ENCODE data around the gene ATG9B.
"Not testable (repeated sequence)": the region's sequence is repeated elsewhere in the genome, so short reads cannot be mapped to it uniquely, and the experiment has no call there.

ATG9B gene

DNA sequence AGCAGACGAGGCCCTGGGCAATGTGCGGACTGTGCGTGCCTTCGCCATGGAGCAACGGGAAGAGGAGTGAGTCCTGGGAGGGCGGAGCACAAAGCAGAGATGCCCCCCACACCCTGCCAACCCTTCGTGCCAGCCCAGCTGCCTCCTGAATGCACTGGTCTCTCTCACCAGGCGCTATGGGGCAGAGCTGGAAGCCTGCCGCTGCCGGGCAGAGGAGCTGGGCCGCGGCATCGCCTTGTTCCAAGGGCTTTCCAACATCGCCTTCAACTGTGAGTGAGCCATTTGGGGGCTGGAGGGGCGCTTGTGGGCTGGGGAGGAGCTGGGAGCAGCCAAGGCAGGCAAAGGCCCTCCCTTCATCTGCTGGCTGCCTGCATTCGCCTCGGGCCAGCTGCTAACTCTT lies 11.6 kb upstream of the ATG9B start:
- DNase-seq, result no peak

GRCh38 chr7:151035026-151035717 lies 10.9 kb upstream of the ATG9B start:
- DNase-seq, result no peak

DNA sequence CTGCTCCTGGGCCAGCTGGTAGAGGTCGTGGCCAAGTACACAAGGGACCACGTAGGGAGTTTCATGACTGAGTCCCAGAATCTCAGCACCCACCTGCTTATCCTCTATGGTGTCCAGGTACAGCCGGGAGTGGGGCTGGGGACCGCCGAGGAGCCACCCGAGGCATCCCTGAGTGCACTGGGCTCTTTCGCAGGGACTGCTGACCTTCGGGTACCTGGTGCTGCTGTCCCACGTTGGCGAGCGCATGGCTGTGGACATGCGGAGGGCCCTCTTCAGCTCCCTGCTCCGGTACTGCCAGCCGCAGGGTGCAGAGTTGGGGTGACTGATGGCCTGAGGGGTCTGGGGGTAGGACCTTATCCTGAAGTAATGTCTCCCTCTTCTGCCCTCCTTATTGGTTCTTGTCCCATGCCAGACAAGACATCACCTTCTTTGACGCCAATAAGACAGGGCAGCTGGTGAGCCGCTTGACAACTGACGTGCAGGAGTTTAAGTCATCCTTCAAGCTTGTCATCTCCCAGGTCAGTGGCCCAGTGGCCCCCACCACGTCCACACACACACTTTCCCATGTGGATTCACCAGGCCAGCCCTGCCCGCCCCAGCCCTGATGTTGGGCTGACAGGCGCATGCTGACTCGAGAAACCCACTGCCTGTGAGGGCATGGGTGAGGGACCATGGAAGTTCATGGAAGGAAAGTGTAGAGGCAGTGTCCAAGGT lies 10.2 kb upstream of the ATG9B start:
- DNase-seq, result no peak

DNA sequence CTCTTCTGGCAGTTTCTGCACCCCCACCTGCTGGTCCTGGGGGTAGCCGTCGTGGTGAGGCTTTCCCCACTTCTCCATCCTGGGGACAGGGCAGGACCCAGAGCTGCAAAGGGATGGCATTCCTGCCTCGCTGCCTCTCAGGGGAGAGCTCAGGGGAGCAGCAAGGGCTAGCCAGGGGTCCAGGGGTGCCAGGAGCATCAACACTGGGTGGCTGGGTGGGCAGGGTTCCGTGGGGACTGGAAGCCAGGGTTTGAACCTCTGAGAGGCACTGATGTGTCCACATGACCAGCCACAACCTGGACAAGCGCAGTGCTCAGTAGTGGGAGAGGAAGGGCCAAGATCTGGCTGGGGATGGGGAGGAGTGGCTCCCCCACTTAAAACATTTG lies 9.6 kb upstream of the ATG9B start:
- DNase-seq, result no peak

GRCh38 chr7:151032936-151033863 lies 8.9 kb upstream of the ATG9B start:
- no peak for DNase-seq

- no peak for DNase-seq
Observed at GRCh38 chr7:151031011-151031410, 6.7 kb upstream of the ATG9B start.

DNA sequence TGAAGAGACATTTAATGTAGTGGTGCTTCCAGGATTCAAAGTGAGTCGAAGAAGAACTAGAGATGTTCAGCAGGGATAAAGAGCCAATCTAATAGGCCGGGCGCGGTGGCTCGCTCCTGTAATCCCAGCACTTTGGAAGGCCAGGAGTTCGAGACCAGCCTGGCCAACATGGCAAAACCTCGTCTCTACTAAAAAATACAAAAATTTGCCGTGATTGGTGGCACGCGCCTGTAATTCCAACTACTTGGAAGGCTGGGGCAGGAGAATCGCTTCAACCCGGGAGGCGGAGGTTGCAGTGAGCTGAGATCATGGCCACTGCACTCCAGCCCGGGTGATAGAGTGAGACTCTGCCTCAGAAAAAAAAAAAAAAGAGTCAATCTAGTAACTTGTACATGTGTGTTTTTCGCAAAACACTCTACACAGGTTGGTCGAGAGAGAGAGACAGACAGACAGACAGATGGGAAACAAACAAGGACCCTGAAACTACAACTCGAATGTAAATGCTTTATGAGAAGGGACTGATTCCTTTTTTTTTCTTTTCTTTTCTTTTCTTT lies 4.7 kb upstream of the ATG9B start:
- no peak for DNase-seq

GRCh38 chr7:151028131-151028947 lies 4.0 kb upstream of the ATG9B start, which contains the start of gene ABCB8:
ABCB8 (plus strand) TSS chr7:151028450; CDS start chr7:151028516, 66 bp downstream.
- DNase-seq, result peak; percentile 99

DNA sequence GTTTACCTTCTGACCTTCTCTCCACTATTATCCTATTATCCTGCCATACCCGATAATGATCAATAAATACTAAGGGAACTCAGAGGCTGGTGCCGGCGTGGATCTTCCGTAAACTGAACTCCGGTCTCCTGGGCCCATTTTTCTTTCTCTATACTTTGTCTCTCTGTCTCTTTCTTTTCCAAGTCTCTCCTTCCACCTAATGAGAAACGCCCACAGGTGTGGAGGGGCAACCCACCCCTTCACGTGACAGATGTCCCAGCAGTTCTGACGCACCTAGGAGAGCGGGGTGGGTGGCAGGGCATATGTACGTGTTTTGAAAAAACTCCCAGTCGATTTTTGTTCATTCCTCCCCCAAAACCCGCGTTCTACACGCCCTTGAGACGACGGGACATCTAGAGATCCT lies 3.4 kb upstream of the ATG9B start:
- not testable (repeated sequence) for DNase-seq

DNA sequence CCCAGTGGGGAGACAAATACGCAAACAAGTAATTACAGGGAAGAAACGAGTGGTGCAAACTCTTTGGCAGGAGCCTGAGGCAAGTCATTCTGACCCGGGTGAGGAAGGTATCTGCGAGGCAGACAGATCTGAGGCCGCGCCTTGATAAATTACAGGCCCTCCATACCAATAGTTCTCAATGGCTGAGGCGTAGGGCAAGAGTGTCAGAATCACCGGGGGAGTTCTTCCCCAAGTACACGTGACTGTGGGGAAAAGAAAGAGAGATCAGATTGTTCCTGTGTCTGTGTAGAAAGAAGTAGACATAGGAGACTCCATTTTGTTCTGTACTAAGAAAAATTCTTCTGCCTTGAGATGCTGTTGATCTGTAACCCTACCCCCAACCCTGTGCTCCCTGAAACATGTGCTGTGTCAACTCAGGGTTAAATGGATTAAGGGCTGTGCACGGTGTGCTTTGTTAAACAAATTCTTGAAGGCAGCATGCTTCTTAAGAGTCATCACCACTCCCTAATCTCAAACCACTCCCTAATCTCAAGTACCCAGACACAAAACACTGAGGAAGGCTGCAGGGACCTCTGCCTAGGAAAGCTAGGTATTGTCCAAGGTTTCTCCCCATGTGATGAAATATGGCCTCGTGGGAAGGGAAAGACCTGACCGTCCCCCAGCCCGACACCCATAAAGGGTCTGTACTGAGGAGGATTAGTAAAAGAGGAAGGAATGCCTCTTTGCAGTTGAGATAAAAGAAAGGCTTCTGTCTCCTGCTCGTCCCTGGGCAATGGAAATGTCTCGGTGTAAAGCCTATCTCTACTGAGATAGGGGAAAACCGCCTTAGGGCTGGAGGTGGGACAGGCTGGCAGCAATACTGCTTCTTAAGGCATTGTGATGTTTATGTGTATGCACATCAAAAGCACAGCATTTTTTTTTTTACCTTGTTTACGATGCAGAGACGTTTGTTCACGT lies 2.8 kb upstream of the ATG9B start:
- not testable (repeated sequence) for DNase-seq

- DNase-seq, result no peak
Observed at GRCh38 chr7:151025924-151026671, 1.8 kb upstream of the ATG9B start.

DNA sequence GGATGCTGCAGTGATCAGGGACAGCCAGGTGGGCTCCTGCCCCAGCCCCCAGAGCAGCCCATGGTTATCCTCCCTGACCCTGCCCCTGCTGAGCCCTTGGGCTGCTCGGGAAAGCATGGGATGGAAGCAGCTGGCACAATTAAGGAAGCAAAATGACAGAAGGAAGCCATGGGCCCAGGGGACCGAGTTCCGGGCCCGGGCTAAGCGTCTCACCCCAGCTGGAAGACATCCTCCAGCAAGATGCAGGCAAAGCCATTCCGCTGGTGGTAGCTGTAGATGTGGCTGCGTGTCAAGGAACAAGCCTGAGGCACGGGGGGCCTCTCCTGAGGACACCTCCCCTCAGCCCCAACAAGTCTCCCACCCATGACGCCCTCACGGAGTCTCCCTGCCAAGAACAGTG lies 1.1 kb downstream of the ATG9B start:
- DNase-seq, result no peak

DNA sequence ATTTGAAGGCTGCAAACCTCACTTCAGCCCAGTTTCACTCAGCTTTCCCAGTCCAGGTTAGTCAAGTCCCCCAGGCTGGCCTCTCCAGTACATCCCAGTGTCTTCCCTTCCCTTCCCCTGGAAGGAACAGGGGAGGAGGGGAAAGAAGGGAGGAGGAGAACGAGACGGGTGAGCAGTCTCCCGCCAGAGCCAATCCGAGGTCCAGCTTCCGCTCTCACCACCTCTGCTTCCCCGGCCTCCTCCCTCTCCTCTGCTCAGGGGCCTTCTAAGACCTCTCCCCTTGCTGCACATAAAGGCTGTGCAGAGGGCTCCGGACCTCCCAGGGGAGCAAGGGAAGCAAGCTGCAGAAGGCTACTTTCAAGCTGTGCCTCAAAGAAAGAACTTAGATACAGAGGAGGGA lies 4.1 kb downstream of the ATG9B start:
- no peak for DNase-seq

- no peak for DNase-seq
Observed at GRCh38 chr7:151019130-151019447, 5.2 kb downstream of the ATG9B start.

DNA sequence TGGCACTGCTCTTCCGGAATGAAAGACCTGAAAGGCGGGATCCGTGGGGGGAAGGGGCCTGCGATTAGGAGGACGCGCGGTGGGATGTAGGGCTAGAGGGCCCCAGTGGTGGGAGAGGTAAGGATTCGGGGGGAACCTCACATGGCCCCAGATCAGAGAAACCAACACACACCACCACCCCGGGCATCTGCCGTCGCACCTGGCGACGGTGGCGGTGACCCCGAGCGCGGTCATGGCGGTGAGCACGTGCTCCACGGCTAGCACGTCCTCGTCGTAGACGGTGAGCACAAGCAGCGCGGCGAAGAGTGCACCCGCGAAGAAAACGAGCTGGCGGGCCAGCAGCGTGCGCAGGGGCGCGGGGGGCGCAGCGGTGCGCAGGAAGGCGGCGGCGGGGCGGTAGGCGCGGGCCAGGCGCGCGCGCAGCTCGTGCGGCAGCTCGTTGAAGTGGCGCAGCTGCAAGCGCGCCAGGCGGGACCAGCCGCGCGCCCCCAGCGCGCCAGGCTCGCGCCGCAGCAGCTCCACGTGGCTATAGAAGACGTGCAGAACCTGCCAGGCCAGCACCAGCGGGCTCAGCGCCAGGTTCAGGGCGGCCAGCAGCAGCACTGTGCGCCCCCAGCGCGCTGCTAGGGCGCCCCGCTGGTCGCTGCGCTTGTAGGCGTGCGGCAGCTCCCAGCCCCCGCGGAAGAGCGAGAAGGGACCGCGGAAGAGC lies 5.7 kb downstream of the ATG9B start:
- peak; percentile 36 for DNase-seq

DNA sequence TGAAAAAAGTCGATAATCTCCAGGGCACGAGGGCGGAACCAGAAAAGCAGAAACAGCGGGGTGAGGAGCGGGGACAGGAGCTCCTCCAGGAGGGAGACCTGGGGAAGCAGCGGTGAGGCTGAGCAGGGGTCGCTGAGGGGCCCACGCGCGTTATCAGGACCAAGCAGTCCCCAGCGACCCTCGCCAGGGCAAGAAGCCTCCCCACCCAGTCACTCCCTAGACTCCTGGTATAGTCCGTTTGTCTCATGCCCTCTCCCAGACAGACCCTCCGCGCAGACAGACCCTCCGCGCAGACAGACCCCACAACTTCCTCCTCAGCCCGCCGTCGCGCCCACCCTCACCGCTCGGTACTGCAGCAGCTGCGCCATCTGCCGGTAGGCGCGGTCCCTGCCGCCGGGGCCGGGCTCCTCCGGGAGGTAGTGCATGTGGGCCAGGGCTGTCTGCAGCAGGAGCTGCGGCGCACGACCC lies 6.3 kb downstream of the ATG9B start:
- peak; percentile 82 for DNase-seq

- DNase-seq, result no peak
Observed at GRCh38 chr7:151017370-151017952, 6.8 kb downstream of the ATG9B start.

GRCh38 chr7:151016942-151017341 lies 7.4 kb downstream of the ATG9B start:
- no peak for DNase-seq

DNA sequence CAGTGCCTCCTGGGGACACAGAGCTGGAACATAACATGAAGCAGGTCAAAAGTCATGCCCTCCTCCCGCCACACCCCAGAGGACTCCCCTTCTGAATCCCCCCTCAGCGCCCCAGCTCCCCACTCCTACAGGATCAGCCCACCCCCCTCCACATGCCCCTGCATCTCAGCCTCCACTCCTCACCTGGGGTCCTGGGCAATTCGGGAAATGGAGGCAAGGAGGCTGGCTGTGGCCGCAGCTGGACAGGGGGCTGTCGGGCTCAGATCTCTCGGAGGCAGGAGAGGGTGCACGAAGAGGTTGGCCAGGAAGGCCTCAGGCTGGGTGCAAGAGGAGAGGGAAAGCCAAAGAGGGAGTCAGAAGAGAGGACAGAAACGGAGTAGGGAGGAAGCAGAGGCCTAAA lies 7.8 kb downstream of the ATG9B start:
- DNase-seq, result no peak
